WERI-Rb-1 (cell line): ENCODE results near the gene SPATA20.

Experiments used
- DNase-seq: peaks from one replicate; pipeline ENCODE4 v3.0.0-alpha.2; 2020
- H3K27ac ChIP-seq: fragments of 250-450 bp; sonication (Bioruptor Pico); 2 replicates; pipeline ENCODE4 v1.5.1; 2020; ENCODE audit warnings: mild to moderate bottlenecking, moderate library complexity
- H3K27me3 ChIP-seq: fragments of 250-450 bp; sonication (Bioruptor Pico); 2 replicates; pipeline ENCODE4 v1.5.1; 2021; ENCODE audit warnings: mild to moderate bottlenecking, low read depth, moderate library complexity; ENCODE audit not compliant: insufficient read depth, severe bottlenecking
- H3K36me3 ChIP-seq: fragments of 250-450 bp; sonication (Bioruptor Pico); 2 replicates; pipeline ENCODE4 v1.5.1; 2020; ENCODE audit warnings: mild to moderate bottlenecking, moderate library complexity
- H3K4me3 ChIP-seq: 2 replicates; pipeline ENCODE4 v1.5.1; 2011; ENCODE audit warnings: low read depth, mild to moderate bottlenecking, control low read depth, low read length
- H3K9me3 ChIP-seq: fragments of 250-450 bp; sonication (Bioruptor Pico); 2 replicates; pipeline ENCODE4 v1.5.1; 2021; ENCODE audit warnings: mild to moderate bottlenecking, moderate library complexity; ENCODE audit not compliant: severe bottlenecking
- CTCF ChIP-seq: IDR thresholded peaks from 2 replicates; pipeline ENCODE4 v1.5.1; 2011; ENCODE audit warnings: low read depth, mild to moderate bottlenecking, control low read depth, inconsistent platforms, low read length

SPATA20 gene

GRCh38 chr17:50542795-50543774 is 3.9 kb upstream of the SPATA20 start:
- DNase-seq: peak; percentile 79
- Histone ChIP-seq H3K4me3 (peak overlapping the region; percentile 70), H3K27ac (peak overlapping the region; percentile 62), H3K27me3 (no peaks in the 10 kb centered on the region), H3K36me3 (no peaks in the 10 kb centered on the region), H3K9me3 (no peaks in the 10 kb centered on the region)
- no peak for TF ChIP-seq CTCF

- H3K27me3 ChIP-seq: no peaks in the 10 kb centered on the region
- H3K4me3 ChIP-seq: no peak overlapping the region
- DNase-seq: no peak
- no peak overlapping the region for H3K27ac ChIP-seq
- no peaks in the 10 kb centered on the region for H3K36me3 ChIP-seq
- TF ChIP-seq CTCF: no peak
- no peaks in the 10 kb centered on the region for H3K9me3 ChIP-seq
Measured at GRCh38 chr17:50544516-50544915, 2.5 kb upstream of the SPATA20 start.

GRCh38 chr17:50545311-50545710 is 1.7 kb upstream of the SPATA20 start:
- H3K27ac ChIP-seq: no peak overlapping the region
- TF ChIP-seq CTCF: no peak
- H3K9me3 ChIP-seq: no peaks in the 10 kb centered on the region
- DNase-seq: no peak
- H3K27me3 ChIP-seq: no peaks in the 10 kb centered on the region
- peaks cover 2% of the 10 kb centered on the region for H3K36me3 ChIP-seq
- no peak overlapping the region for H3K4me3 ChIP-seq

GRCh38 chr17:50546701-50547034 is 306 bp upstream of the SPATA20 start:
- no peak overlapping the region for H3K4me3 ChIP-seq
- no peaks in the 10 kb centered on the region for H3K27me3 ChIP-seq
- no peak for TF ChIP-seq CTCF
- H3K27ac ChIP-seq: no peak overlapping the region
- H3K9me3 ChIP-seq: no peaks in the 10 kb centered on the region
- peaks cover 6% of the 10 kb centered on the region for H3K36me3 ChIP-seq
- no peak for DNase-seq

- Histone ChIP-seq H3K27me3 (no peaks in the 10 kb centered on the region), H3K36me3 (peaks cover 6% of the 10 kb centered on the region), H3K9me3 (no peaks in the 10 kb centered on the region), H3K4me3 (no peak overlapping the region), H3K27ac (peak overlapping the region; percentile 77)
- no peak for TF ChIP-seq CTCF
- no peak for DNase-seq
Measured at GRCh38 chr17:50547736-50548083, 736 bp downstream of the SPATA20 start.

- no peak for DNase-seq
- H3K27ac ChIP-seq: no peak overlapping the region
- peaks cover 6% of the 10 kb centered on the region for H3K36me3 ChIP-seq
- no peaks in the 10 kb centered on the region for H3K9me3 ChIP-seq
- H3K4me3 ChIP-seq: no peak overlapping the region
- no peaks in the 10 kb centered on the region for H3K27me3 ChIP-seq
- TF ChIP-seq CTCF: no peak
Measured at GRCh38 chr17:50548831-50549230, 1.9 kb downstream of the SPATA20 start.
